ENCODE data around the gene TBXT.

The TBXT gene

DNA sequence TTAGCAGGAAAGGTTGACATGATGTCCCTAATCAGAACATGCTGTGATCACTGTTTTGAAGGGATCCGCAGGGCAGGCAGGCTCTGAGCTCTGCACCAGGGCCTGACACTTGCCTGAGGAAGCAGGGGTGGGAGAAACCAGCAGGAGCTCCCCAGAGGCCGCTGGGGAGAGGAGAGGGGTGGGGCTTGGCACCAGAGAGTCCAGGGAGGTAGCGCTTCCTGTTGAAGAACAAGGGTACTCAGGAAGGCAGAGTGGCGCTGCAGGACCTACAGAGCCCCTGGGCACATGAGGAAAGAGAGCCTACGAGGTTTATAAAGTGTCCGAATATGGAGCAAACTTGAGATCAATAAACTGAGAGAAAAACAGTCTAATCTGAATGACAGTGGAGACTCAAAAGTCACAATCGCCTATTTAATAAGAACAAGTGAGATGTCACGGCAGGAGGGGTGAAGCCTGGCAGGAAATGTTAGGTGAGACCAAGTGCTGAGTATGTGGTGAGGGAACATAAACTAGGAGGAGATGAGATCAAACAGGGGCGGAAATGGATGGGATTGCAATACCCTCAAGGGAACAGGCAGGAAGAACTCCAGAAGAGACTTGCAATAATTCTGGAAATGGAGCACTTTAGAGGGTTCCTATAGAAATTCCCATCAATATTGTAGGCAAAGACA lies 5.8 kb upstream of the TBXT start:
- Histone ChIP-seq H3K27ac (no peak overlapping the region), H3K4me3 (no peak overlapping the region)

DNA sequence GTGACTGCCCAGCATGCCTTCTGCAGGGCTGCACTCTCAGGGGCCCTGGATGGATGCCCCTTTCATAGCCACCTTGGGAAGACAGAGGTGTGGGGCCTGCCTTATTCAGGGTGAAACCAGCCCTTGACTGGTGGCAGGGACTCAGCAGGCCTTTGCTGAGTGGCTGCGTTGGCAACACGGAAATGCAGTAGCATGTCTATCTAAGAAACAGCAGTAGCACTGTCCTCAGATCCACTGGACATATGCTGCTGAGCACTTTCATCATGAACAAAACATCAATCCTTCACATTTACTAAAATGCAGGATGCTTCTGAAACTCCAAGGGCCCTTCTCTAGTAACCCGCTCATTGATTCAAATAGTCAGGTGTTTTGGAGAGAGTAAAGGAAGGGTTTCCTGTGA lies 4.9 kb upstream of the TBXT start:
- Histone ChIP-seq H3K27ac (no peak overlapping the region), H3K4me3 (no peak overlapping the region)

DNA sequence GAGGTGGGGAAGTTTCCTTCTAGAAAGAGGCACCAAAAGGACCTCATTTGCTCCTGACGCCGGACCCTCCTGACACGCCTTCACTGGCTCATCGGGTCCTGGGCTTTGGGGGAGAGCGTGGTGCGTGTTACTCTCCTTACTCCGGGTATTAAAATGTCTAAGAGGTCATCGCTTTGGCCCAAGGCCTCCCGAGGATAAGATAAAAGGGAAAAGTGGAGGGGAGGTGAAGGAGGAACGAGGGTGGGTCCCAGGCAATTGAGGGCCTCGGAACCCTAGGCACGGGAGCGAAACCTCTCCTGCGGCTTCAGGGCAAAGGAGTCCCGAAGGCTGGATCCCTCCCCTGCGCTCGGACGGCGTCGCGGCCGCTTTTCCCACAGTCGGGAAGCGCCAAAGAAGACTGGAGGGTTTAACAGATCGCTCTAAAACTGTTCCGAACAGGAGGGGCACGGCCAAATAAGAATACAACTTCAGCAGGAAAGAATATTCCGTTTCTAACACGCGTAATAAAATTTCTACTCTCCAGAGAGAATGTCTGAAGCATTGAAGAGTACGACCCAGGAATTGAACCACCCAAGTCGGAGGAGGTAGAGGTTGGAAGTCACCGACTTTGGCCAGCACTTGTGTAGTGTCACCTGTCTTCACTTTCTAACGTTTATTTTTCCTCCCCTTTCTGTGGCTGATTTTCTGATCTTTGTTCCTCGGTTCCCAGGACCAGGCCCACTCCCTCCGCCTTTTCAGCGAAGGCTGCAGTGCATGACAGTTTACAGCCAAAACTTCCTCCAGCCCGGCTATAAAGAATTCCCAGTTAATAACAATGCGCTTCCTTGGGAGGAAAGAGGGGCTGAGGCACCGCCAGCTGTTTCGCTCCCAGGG lies 2.1 kb upstream of the TBXT start:
- no peak overlapping the region for H3K4me3 ChIP-seq
- H3K27ac ChIP-seq = no peak overlapping the region

DNA sequence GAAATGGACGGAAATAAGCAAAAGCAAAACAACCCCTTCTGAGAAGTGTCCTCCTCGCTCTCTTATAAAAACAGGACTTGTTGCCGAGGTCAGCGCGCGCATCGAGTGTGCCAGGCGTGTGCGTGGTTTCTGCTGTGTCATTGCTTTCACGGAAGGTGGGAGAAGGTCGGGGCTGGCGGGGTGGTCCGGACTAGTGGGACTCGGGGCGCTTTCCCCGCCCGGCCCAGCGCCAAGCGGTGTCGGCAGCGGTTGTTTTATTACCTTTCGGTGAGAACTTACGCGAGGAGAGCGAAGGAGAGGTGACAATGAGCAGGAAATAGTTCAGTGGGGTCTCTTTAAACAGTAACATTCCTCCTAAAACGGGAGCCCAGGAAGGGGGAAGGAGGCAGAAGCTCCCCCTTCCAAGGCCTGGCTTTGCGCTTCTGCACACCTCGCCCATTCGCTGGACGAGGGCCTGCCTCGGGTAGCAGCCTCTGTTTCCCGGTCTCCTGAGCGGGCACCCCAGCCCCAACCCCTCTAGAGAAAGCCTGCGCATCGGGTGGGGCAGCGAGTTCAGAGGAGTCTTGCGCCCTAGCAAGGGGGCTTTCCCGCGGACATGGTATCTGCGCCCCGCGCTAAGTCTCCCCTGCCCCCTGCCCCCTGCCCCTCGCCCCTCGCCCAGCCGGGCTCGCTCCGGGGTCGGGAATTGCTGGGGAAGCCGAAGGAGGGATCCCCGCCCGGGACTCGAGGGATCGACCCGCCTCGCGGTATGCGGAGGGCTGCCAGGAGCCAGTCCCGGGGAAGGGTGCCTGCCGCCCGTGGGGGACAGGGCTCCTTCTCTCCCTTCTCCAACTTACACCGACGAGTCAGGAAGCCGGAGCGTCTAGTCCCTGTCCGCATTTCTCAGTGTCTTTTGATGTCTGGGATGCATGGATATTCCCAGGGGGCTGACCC lies 1.2 kb upstream of the TBXT start:
- Histone ChIP-seq H3K27ac (no peak overlapping the region), H3K4me3 (peak overlapping the region in 3 of 7 experiments; percentile 9 to 25 (median 22))

DNA sequence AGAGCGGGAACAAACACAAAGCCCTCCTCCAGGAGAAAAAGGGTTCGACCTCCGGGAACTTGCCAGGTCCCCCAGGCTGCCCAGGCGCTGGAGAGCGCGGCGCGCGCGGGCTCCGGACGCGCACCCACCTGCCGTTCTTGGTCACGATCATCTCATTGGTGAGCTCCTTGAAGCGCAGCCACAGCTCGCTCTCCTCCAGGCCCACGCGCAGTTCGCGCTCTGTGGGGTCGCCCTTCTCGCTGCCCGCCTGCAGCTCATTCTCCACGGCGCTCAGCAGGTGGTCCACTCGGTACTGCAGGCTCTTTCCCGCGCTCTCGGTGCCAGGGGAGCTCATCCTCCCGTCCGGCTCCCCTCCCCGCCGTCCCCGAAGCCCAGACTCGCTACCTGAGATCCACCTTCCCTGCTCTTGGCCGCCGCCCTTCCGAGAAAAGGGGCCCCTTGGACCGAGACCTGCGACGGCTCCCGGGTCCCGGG lies 356 bp downstream of the TBXT start:
- Histone ChIP-seq H3K4me3 (no peak overlapping the region), H3K27ac (no peak overlapping the region)

DNA sequence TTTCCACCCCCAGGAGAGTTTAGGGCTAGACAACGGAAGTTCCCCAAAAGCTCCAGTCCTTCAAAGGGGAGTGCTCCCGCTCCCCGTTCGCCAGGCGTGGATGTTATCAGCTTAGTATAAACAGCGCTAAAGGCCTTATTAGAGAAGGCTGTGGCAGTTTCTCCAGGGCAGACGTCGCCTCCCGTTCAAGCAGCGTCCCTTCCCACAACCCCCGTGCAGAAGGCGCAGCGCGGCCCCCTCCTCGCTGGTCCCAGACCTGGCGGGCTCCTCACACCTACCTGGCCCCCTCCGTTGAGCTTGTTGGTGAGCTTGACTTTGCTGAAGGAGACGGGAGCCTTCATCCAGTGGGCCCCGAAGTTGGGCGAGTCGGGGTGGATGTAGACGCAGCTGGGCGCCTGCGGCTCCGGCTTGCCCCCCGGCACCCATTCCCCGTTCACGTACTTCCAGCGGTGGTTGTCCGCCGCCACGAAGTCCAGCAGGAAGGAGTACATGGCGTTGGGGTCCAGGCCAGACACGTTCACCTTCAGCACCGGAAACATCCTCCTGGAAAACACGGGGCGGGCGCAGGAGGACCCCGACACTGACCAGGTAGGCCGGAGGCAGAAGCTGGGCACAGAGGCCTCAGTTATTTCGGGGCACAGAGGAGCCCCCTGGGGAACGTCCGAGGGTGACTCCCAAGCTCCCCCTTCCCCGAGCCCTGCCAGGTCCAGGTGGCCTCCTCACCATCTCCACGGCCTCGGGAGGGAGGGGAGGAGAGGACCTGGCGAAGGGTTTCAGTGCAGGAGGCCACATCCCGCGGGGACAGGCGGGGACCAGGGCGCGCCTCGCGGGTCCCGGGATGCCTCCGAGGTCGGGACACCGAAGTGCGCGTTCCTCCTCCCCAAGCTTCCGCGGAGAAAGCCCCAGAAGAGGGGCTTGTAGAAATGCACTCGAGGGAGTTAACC lies 1.1 kb downstream of the TBXT start:
- no peak overlapping the region for H3K27ac ChIP-seq
- no peak overlapping the region for H3K4me3 ChIP-seq

DNA sequence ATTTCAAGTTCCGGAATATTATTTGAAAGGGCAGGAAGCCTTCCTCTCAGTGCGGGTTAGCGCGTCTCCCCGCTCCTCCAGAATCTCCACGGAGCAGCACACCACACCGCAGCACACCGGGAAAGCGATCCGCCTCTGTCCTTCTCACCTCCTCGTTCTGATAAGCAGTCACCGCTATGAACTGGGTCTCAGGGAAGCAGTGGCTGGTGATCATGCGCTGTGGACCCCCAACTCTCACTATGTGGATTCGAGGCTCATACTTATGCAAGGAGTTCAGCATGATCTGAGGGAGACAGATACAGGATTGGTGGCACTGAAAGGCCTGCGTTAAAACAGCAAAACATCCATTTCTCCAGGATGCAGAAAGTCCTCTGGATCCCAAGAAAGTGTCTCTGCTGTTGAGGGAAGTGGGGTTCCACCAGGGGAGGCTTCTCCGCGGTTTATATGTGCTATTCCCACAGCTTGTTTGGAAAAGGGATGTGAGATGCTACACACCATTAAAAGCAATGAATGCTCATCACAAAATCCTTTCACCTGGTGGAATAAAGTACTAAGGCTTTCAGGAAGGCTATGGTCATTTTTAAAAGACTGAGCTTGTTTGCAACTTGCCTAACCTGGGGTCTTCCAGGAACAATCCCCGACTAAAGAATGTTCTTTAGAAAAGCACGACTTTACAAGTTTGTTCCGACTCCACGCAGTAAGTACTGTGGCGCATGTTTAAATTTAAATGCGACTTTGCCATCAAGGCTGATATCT lies 1.9 kb downstream of the TBXT start:
- Histone ChIP-seq H3K4me3 (no peak overlapping the region), H3K27ac (no peak overlapping the region)

DNA sequence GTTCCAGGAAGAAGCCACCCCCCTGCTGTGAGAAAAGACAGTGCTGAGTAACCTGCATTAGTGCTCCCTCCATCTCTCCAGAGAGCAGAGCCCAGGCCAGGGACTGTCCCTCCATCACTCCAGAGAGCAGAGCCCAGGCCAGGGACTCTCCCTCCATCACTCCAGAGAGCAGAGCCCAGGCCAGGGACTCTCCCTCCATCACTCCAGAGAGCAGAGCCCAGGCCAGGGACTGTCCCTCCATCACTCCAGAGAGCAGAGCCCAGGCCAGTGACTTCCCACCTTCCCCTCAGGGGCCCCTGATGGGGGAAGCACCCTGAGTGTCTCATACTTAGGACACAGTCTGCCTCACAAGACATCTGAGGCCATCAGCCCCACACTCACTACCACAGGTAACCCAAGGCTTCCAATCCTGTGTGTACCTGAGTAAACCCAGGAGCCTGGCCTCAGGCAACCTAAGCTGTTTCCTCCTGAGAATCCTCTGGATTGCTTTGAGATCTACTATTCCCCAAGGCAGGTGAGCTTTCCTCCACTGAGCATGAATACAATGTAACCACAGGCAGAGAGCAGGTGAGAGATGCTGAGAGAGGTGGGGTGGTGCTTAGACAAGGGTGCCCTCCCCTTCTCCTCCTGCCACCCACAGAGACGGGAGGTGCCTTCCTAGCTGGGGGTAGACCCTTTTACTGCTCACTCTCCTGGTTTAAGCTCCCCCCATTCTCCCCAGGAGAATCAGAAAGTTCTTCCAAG lies 4.9 kb downstream of the TBXT start:
- no peak overlapping the region for H3K27ac ChIP-seq
- H3K4me3 ChIP-seq = no peak overlapping the region

DNA sequence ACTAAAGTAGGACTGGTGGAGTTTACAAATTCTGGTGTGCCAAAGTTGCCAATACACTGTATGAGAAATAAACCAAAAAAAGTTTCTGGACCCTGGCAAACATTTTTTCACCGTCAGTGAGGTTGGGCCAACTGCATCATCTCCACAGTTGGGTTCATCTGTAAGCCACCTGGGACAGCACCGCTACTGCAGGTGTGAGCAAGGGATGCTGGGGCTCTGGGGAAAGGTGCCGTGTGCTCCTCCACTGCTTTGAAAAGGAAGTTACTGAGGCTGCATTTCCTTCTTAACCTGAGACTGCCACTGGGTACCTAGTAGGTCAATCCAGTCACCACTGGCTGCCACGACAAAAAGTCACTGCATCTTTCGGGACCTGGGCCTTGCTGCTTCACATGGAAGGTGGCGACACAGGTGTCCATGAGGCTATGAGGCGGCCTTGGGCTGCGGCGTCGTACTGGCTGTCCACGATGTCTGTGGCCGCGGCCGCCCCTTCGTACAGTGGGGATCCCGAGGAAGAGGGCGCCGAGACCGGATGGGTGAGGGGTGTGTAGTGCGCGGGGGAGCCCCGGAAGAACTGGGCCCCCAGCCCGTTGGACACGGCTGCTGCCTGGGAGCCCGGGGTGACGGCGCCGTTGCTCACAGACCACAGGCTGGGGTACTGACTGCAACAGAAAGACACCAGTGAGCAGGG lies 9.6 kb downstream of the TBXT start:
- H3K4me3 ChIP-seq = no peak overlapping the region

DNA sequence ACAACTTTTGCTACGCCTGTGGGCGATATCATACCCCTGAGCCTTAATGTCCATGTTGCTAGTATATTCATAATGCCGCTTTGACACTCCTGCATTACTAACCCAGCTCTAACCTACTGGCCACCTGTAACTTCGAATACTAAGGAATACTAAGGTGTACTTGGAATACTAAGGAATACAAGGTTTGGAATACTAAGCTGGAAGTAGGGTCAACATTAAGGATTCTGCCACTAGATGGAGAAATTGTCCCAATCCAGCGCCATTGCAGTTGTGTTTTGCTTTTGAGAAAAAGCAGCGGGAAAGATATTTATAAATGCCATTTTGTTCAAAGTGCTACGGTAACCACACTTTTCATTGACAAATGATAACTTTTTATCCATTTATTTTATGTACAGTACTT lies 10.7 kb downstream of the TBXT start:
- Histone ChIP-seq H3K4me3 (no peak overlapping the region), H3K27ac (no peak overlapping the region)

More for the DNA sequence above, 9.6 kb downstream of the TBXT start:
- H3K27ac ChIP-seq = no peak overlapping the region

DNA sequence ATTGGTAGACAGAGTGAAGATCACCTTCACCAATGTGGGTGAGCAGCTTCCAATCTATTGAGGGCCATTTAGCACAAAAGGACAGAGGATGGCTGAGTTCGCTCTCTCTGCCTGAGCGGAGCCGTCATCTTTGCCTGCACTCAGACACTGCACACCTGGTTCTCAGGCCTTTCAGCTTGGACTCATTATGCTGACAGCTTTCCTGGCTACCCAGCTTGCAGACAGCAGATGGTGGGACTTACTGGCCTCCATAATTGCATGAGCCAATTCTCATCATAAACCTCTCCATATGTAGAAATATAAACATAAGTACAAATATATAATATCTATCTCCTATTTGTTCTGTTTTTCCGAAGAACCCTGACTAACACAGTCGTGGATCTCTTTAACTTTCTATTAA lies 13.7 kb downstream of the TBXT start:
- H3K4me3 ChIP-seq = no peak overlapping the region
- H3K27ac ChIP-seq = no peak overlapping the region

DNA sequence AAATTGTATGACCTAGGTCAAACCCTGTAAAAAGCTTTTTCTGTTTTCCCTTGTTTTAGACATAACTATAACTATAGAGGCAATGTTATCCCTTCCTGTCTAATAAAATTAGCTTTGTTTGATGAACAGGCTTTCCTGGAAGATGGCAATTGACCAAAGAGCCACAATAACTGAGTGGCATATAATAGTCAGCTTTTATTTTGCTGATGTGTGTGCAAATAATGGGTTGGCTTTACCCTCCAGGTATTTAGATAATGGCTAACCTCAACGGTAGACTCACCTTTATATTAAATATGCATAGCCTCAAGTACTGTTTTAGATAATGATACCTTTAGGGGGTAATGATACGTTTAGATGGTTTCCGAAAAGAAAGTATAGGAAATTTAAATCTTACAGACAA lies 15.0 kb downstream of the TBXT start:
- no peak overlapping the region for H3K4me3 ChIP-seq
- no peak overlapping the region for H3K27ac ChIP-seq

DNA sequence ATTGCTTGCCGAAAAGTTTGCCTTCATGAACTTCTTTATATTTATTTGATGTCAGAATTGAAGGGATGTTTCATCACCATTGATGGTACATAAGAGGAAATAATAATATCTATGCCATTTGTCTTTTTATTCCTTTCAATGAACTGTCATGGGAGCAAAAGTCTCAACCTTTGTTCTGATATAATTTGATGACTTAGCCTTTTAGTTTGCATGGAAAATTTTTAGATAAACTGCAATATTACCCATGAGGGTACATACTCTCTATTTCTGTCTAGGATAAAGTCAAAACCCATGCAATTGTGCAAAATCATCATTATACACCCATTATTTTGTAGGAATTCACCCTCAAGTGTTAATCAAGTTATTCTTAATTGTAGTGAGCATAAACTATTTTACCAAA lies 15.9 kb downstream of the TBXT start:
- Histone ChIP-seq H3K27ac (no peak overlapping the region), H3K4me3 (no peak overlapping the region)

DNA sequence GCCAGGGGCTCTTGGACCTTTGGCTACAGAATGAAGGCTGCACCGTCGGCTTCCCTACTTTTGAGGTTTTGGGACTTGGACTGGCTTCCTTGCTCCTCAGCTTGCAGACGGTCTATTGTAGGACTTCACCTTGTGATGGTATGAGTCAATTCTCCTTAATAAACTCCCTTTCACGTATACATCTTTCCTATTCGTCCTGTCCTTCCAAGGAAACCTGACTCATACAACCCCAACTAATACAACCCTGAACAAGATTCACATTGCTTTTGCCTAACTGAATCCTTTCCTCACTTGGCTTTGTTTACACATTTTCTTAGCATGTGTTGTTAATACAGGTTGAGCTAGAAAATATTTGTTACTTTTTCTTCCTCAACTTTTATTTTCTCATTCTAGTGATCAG lies 21.9 kb downstream of the TBXT start:
- no peak overlapping the region for H3K4me3 ChIP-seq

DNA sequence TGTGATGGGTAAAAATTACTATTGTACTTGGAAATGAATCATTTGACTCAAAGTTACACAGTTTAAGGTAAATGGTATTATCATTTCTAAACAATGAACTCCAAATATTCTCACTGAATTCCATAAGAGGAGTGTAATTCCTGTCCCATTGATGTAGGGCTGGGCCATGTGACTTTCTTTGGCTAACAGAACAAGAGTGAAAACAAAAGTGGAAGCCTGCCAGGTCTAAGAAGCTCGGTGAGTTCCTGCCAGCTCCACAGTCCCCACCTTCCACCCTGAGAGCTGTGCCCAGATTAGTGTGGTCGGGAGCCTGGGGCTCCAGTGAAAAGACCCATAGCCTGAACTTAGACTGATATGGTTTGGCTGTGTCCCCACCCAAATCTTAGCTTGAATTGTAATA lies 24.6 kb downstream of the TBXT start:
- no peak overlapping the region for H3K4me3 ChIP-seq
- H3K27ac ChIP-seq = no peak overlapping the region

More for the DNA sequence above, 21.9 kb downstream of the TBXT start:
- H3K27ac ChIP-seq = no peak overlapping the region

DNA sequence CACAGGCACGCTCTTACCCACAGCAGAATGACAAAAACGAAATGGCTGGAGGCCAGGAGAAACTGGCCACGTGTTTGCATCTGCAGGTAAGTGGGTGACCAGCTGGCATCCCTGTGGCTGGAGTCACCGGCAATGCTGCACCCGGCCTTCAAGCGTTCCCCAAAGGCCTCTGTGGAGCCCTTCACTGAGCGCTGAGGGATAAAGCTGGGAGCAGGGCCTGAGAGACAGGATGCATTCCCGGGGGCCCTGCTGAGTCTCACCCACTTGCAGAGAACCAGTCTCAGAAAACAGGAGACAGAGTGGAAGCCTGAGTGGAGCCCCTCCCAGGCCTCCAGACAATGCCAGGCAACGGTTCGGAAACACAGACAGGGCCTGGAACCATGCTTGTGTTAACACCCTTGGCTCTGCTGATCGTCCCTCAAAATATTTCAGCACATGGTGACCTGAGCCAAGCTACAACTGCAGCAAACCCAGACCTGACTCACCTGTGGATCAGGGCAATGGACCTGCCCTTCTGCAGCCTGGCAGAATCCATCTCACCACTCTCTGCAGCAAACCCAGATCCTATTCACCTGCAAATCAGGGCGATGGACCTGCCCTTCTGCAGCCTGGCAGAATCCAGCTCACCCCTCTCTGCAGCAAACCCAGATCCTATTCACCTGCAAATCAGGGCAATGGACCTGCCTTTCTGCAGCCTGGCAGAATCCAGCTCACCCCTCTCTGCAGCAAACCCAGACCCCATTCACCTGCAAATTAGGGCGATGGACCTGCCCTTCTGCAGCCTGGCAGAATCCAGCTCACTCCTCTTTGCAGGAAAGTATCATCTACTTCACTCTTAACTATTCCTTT lies 39.8 kb downstream of the TBXT start:
- Histone ChIP-seq H3K4me3 (no peak overlapping the region), H3K27ac (no peak overlapping the region)

Measured in skin epidermis (tissue), 12 donors.